SK-N-SH (cell line): ENCODE data around the gene BTG2. TPM values are rescaled to one million over a fixed set of nuclear protein-coding genes. Genes with fewer than 3 reads are reported as not detected.

Source experiments
- CTCF ChIA-PET: fragments of 300-600, 350-600 bp; formaldehyde crosslinking; extraction: SDS; loops from one replicate; lab custom pipeline; 2021; lab: Yijun Ruan, JAX
- POLR2A ChIA-PET: fragments of 350-600 bp; sonication (Branson Sonifier 250); formaldehyde crosslinking; extraction: SDS; loops from one replicate; lab custom pipeline; 2020; ENCODE audit warnings: antibody characterized with exemption, inconsistent platforms; lab: Yijun Ruan, JAX
- DNase-seq: peaks from one replicate; pipeline ENCODE4 v3.0.0; 2012
- H2AFZ ChIP-seq: fragments of 200-600 bp; sonication (generic); 2 replicates; pipeline ENCODE4 v1.8.1; 2016; ENCODE audit warnings: antibody characterized with exemption, mild to moderate bottlenecking, low read depth
- H3F3A ChIP-seq: fragments of 200-600 bp; sonication (generic); replicated peaks from 2 replicates; pipeline ENCODE3; 2016; ENCODE audit warnings: antibody characterized with exemption, mild to moderate bottlenecking; ENCODE audit not compliant: insufficient read depth
- H3K27ac ChIP-seq, 2 experiments: fragments of 200-500 bp in 1 of 2; fragments of 200-600 bp in 1 of 2; sonication (Bioruptor generic) in 1 of 2; sonication (generic), shearing (Covaris generic) in 1 of 2; 2 replicates each; pipeline versions ENCODE4 v1.5.1 to v1.6.1; 2014 to 2016; ENCODE audit warnings: low read depth in 2 of 2, inconsistent platforms in 1 of 2, low read length in 1 of 2, mild to moderate bottlenecking in 1 of 2, mixed read lengths in 1 of 2
- H3K27me3 ChIP-seq: fragments of 200-600 bp; sonication (generic), shearing (Covaris generic); 2 replicates; pipeline ENCODE4 v1.6.1; 2016; ENCODE audit warnings: mixed run types; ENCODE audit not compliant: insufficient read depth
- H3K36me3 ChIP-seq, 2 experiments: fragments of 200-500 bp in 1 of 2; fragments of 200-600 bp in 1 of 2; sonication (Bioruptor generic) in 1 of 2; sonication (generic) in 1 of 2; replicated peaks in 1 of 2; 2 replicates each; pipeline versions ENCODE3 to v1.5.1; 2014 to 2016; ENCODE audit warnings: low read length in 1 of 2, mild to moderate bottlenecking in 1 of 2; ENCODE audit not compliant: insufficient read depth in 2 of 2, control insufficient read depth in 1 of 2
- H3K4me1 ChIP-seq, 2 experiments: fragments of 200-500 bp in 1 of 2; fragments of 200-600 bp in 1 of 2; sonication (Bioruptor generic) in 1 of 2; sonication (generic), shearing (Covaris generic) in 1 of 2; 2 replicates each; pipeline versions ENCODE4 v1.5.1 to v1.6.1; 2014 to 2016; ENCODE audit warnings: low read depth in 1 of 2, low read length in 1 of 2, mixed run types in 1 of 2; ENCODE audit not compliant: insufficient read depth in 2 of 2, control insufficient read depth in 1 of 2
- H3K4me2 ChIP-seq: fragments of 200-600 bp; sonication (generic), shearing (Covaris generic); 2 replicates; pipeline ENCODE4 v1.6.1; 2017; ENCODE audit warnings: mixed run types
- H3K4me3 ChIP-seq, 2 experiments: fragments of 200-500 bp in 1 of 2; fragments of 200-600 bp in 1 of 2; sonication (Bioruptor generic) in 1 of 2; sonication (generic), shearing (Covaris generic) in 1 of 2; 2 replicates each; pipeline versions ENCODE4 v1.5.1 to v1.8.1; 2014 to 2016; ENCODE audit warnings: low read depth in 2 of 2, inconsistent platforms in 1 of 2, low read length in 1 of 2, mild to moderate bottlenecking in 1 of 2, mixed read lengths in 1 of 2, moderate library complexity in 1 of 2
- H3K79me2 ChIP-seq: fragments of 200-600 bp; sonication (generic); 2 replicates; pipeline ENCODE4 v1.8.1; 2017; ENCODE audit warnings: mild to moderate bottlenecking; ENCODE audit not compliant: insufficient read depth
- H3K9ac ChIP-seq: fragments of 200-600 bp; sonication (generic); 2 replicates; pipeline ENCODE4 v1.6.1; 2017; ENCODE audit warnings: mixed run types
- H3K9me2 ChIP-seq: fragments of 200-600 bp; sonication (generic); 2 replicates; pipeline ENCODE4 v1.6.1; 2017; ENCODE audit warnings: mixed run types
- H3K9me3 ChIP-seq: fragments of 200-600 bp; sonication (generic); 2 replicates; pipeline ENCODE4 v1.6.1; 2017; ENCODE audit warnings: mixed run types, mild to moderate bottlenecking, moderate library complexity
- H4K20me1 ChIP-seq: fragments of 200-600 bp; sonication (generic); 2 replicates; pipeline ENCODE4 v1.6.1; 2017; ENCODE audit warnings: mild to moderate bottlenecking, mixed run types; ENCODE audit not compliant: insufficient read depth
- CHD2 ChIP-seq: fragments of 150-350 bp; IDR thresholded peaks from 2 replicates; pipeline ENCODE4 v1.6.1; 2018; ENCODE audit warnings: low read length; ENCODE audit not compliant: partially characterized antibody
- EP300 ChIP-seq, 2 experiments: IDR thresholded peaks; 2 replicates each; pipeline versions ENCODE4 v1.4.0 to v1.6.1; 2012; ENCODE audit warnings: borderline replicate concordance in 1 of 2, low read depth in 1 of 2, low read length in 1 of 2
- FOSL2 ChIP-seq: IDR thresholded peaks from 2 replicates; pipeline ENCODE4 v1.4.0; 2012; ENCODE audit warnings: low read depth, mild to moderate bottlenecking, moderate library complexity, borderline replicate concordance
- FOXJ3 ChIP-seq: sonication (generic); formaldehyde crosslinking; IDR thresholded peaks from 2 replicates; pipeline ENCODE4 v1.5.1; 2020; ENCODE audit warnings: mild to moderate bottlenecking, missing genetic modification reagents
- FOXM1 ChIP-seq: IDR thresholded peaks from 2 replicates; pipeline ENCODE4 v1.4.0; 2012; ENCODE audit warnings: low read depth, mild to moderate bottlenecking
- MEF2A ChIP-seq: IDR thresholded peaks from 2 replicates; pipeline ENCODE4 v1.4.0; 2012; ENCODE audit warnings: low read depth, borderline replicate concordance
- MXI1 ChIP-seq: IDR thresholded peaks from 2 replicates; pipeline ENCODE4 v1.6.1; 2012; ENCODE audit warnings: mild to moderate bottlenecking, low read depth, low read length, improper control_type of control experiment
- NRF1 ChIP-seq: IDR thresholded peaks from 2 replicates; pipeline ENCODE4 v1.6.1; 2012; ENCODE audit warnings: low read depth, mild to moderate bottlenecking, low read length
- POLR2AphosphoS5 ChIP-seq: IDR thresholded peaks from 2 replicates; pipeline ENCODE4 v1.6.1; 2012; ENCODE audit warnings: low read depth, low read length
- RAD21 ChIP-seq: IDR thresholded peaks from 2 replicates; pipeline ENCODE4 v1.6.1; 2012; ENCODE audit warnings: mild to moderate bottlenecking, low read length
- SMC3 ChIP-seq: IDR thresholded peaks from 2 replicates; pipeline ENCODE4 v1.6.1; 2012; ENCODE audit warnings: low read depth, low read length, improper control_type of control experiment
- WGBS: methylation state at CpG from one replicate; pipeline ENCODE4 v1.1.6; 2017; ENCODE audit warnings: low lambda C conversion rate; 5-methylcytosine and 5-hydroxymethylcytosine counted together
- polyA plus RNA-seq, 3 experiments: library from polyadenylated mRNA; depleted of rRNA; stranded (reverse); fragments of >200 nt; gene quantifications; 2 replicates each; pipeline ENCODE4 v1.2.3, GENCODE V29; 2012
- TF ChIP-seq, protein P1 (sequence below): fragments of 150-350 bp; IDR thresholded peaks from 2 replicates; pipeline ENCODE4 v1.6.1; 2017; ENCODE audit warnings: antibody characterized with exemption, low read length, low read depth, borderline replicate concordance
- TF ChIP-seq, protein P2 (sequence below): fragments of 150-350 bp; IDR thresholded peaks from 2 replicates; pipeline ENCODE4 v1.6.1; 2016; ENCODE audit warnings: mild to moderate bottlenecking, low read depth, low read length
- TF ChIP-seq, protein P3 (sequence below): IDR thresholded peaks from 2 replicates; pipeline ENCODE4 v1.4.0; 2012; ENCODE audit warnings: low read depth, borderline replicate concordance
- TF ChIP-seq, protein P4 (sequence below): IDR thresholded peaks from 2 replicates; pipeline ENCODE4 v1.4.0; 2012; ENCODE audit warnings: low read depth
- TF ChIP-seq, protein P5 (sequence below): IDR thresholded peaks from 2 replicates; pipeline ENCODE4 v1.4.0; 2012; ENCODE audit warnings: low read depth, borderline replicate concordance
- TF ChIP-seq, protein P6 (sequence below): IDR thresholded peaks from 2 replicates; pipeline ENCODE4; 2012

The BTG2 gene
- polyA plus RNA-seq, 1 of the 3 experiments (the other 2 are of a cell fraction): 26.2 TPM

DNA sequence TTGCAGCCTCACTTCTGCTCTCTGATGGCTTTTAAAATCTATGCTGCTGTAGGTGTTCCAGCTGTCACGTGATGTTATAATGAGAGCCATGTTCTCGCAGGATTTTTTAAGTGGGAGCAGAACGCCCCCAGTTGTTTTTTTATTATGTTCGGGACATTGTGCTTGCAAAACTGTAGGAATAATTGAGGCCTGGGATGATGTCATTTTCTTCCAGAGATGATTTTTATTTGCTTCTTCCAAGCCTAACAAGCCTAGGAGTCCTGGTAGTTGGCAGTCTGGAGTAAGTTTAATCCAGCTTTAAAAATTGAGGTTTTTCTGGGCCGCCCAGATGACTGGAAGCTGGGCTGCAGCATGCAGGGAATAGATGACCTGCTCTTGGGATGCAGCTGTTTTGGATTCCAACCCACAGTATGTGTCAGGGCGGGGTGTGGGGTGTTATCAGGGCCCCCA, 41.2 kb upstream of the BTG2 start:
- H3F3A ChIP-seq: no peaks in the 10 kb centered on the region
- H3K27me3 ChIP-seq: peaks cover 9% of the 10 kb centered on the region
- TF ChIP-seq MEF2A (no peak), POLR2AphosphoS5 (no peak), FOXM1 (no peak), CHD2 (no peak), MXI1 (no peak), FOXJ3 (no peak), SMC3 (no peak), RAD21 (no peak), FOSL2 (no peak), NRF1 (no peak), EP300 (IDR thresholded peaks at IDR 0.05; ENCODE audit: borderline replicate concordance in 1 of 2, low read depth in 1 of 2, low read length in 1 of 2) (no peak)
- TF ChIP-seq, protein P1, sequence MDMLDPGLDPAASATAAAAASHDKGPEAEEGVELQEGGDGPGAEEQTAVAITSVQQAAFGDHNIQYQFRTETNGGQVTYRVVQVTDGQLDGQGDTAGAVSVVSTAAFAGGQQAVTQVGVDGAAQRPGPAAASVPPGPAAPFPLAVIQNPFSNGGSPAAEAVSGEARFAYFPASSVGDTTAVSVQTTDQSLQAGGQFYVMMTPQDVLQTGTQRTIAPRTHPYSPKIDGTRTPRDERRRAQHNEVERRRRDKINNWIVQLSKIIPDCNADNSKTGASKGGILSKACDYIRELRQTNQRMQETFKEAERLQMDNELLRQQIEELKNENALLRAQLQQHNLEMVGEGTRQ: no peak
- TF ChIP-seq, protein P2, sequence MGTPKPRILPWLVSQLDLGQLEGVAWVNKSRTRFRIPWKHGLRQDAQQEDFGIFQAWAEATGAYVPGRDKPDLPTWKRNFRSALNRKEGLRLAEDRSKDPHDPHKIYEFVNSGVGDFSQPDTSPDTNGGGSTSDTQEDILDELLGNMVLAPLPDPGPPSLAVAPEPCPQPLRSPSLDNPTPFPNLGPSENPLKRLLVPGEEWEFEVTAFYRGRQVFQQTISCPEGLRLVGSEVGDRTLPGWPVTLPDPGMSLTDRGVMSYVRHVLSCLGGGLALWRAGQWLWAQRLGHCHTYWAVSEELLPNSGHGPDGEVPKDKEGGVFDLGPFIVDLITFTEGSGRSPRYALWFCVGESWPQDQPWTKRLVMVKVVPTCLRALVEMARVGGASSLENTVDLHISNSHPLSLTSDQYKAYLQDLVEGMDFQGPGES: no peak
- TF ChIP-seq, protein P3, sequence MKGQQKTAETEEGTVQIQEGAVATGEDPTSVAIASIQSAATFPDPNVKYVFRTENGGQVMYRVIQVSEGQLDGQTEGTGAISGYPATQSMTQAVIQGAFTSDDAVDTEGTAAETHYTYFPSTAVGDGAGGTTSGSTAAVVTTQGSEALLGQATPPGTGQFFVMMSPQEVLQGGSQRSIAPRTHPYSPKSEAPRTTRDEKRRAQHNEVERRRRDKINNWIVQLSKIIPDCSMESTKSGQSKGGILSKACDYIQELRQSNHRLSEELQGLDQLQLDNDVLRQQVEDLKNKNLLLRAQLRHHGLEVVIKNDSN: no peak
- TF ChIP-seq, protein P4, sequence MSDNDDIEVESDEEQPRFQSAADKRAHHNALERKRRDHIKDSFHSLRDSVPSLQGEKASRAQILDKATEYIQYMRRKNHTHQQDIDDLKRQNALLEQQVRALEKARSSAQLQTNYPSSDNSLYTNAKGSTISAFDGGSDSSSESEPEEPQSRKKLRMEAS: no peak
- TF ChIP-seq, protein P5, sequence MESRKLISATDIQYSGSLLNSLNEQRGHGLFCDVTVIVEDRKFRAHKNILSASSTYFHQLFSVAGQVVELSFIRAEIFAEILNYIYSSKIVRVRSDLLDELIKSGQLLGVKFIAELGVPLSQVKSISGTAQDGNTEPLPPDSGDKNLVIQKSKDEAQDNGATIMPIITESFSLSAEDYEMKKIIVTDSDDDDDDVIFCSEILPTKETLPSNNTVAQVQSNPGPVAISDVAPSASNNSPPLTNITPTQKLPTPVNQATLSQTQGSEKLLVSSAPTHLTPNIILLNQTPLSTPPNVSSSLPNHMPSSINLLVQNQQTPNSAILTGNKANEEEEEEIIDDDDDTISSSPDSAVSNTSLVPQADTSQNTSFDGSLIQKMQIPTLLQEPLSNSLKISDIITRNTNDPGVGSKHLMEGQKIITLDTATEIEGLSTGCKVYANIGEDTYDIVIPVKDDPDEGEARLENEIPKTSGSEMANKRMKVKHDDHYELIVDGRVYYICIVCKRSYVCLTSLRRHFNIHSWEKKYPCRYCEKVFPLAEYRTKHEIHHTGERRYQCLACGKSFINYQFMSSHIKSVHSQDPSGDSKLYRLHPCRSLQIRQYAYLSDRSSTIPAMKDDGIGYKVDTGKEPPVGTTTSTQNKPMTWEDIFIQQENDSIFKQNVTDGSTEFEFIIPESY: no peak
- TF ChIP-seq, protein P6, sequence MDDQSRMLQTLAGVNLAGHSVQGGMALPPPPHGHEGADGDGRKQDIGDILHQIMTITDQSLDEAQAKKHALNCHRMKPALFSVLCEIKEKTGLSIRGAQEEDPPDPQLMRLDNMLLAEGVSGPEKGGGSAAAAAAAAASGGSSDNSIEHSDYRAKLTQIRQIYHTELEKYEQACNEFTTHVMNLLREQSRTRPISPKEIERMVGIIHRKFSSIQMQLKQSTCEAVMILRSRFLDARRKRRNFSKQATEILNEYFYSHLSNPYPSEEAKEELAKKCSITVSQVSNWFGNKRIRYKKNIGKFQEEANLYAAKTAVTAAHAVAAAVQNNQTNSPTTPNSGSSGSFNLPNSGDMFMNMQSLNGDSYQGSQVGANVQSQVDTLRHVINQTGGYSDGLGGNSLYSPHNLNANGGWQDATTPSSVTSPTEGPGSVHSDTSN: no peak
- H2AFZ ChIP-seq: no peak overlapping the region
- no peaks in the 10 kb centered on the region for H3K79me2 ChIP-seq
- no peaks in the 10 kb centered on the region for H4K20me1 ChIP-seq
- no peak overlapping the region for H3K27ac ChIP-seq
- H3K9ac ChIP-seq: no peak overlapping the region
- H3K9me2 ChIP-seq: no peaks in the 10 kb centered on the region
- 58% methylated on average over 6 of the region's 6 CpGs for WGBS
- ChIA-PET POLR2A (no interaction called here), CTCF (interaction anchor here (1.1 to 31.2 kb wide), 8 partner anchors 9 to 227 kb away, joined by 3 to 817 read pairs (median 5); partner anchors contain the start of gene FMOD)
- DNase-seq: no peak
- H3K4me1 ChIP-seq: peaks cover 0 to 7% of the 10 kb centered on the region in 2 experiments; a peak in 1 of 4 replicates
- H3K9me3 ChIP-seq: no peaks in the 10 kb centered on the region
- H3K4me3 ChIP-seq: no peak overlapping the region
- no peaks in the 10 kb centered on the region for H3K36me3 ChIP-seq
- no peak overlapping the region for H3K4me2 ChIP-seq
